K562 (cell line): ENCODE data around the gene PPP2R3C. TPM values are rescaled to one million over a fixed set of nuclear protein-coding genes. Genes with fewer than 3 reads are reported as not detected.

Source experiments
- BCOR ChIP-seq: fragments of 450-650 bp; IDR thresholded peaks from 2 replicates; pipeline ENCODE4 v1.6.1; 2016
- BDP1 ChIP-seq: IDR thresholded peaks from 3 replicates; pipeline ENCODE4 v1.6.1; 2011; ENCODE audit not compliant: insufficient read length, insufficient read depth
- CGGBP1 ChIP-seq: fragments of 250-450 bp; sonication (Bioruptor Pico); IDR thresholded peaks from 2 replicates; pipeline ENCODE4 v1.9.0; 2021; ENCODE audit warnings: mild to moderate bottlenecking
- ELF2 ChIP-seq: fragments of 250-450 bp; sonication (Bioruptor Pico); IDR thresholded peaks from 2 replicates; pipeline ENCODE4 v1.5.0; 2021; ENCODE audit warnings: mild to moderate bottlenecking
- FOXP4 ChIP-seq: sonication (generic); formaldehyde crosslinking; IDR thresholded peaks from 2 replicates; pipeline ENCODE4 v1.8.0; 2022; ENCODE audit warnings: mild to moderate bottlenecking, missing genetic modification reagents, borderline replicate concordance
- HNRNPL ChIP-seq: fragments of 200-400 bp; formaldehyde crosslinking; IDR thresholded peaks from 2 replicates; pipeline ENCODE4 v1.6.1; 2017; ENCODE audit warnings: low read depth, mild to moderate bottlenecking, low read length
- KLF1 ChIP-seq: fragments of 450-650 bp; IDR thresholded peaks from 2 replicates; pipeline ENCODE4 v1.6.1; 2016; ENCODE audit warnings: missing genetic modification characterization, missing compliant biosample characterization
- MYC ChIP-seq, 2 experiments: fragments of 250-450 bp in 1 of 2; sonication (Bioruptor Pico) in 1 of 2; IDR thresholded peaks; 2 replicates each; pipeline versions ENCODE4 v1.5.1 to v1.6.1; 2012 to 2021; ENCODE audit warnings: low read depth in 2 of 2, borderline replicate concordance in 1 of 2, improper control_type of control experiment in 1 of 2, low read length in 1 of 2, mild to moderate bottlenecking in 1 of 2, moderate library complexity in 1 of 2
- POLR2H ChIP-seq: IDR thresholded peaks from 2 replicates; pipeline ENCODE4 v1.6.1; 2016; ENCODE audit warnings: missing genetic modification characterization, low read depth, mild to moderate bottlenecking, control low read depth, missing compliant biosample characterization, moderate library complexity
- RBFOX2 ChIP-seq: fragments of 200-400 bp; formaldehyde crosslinking; IDR thresholded peaks from 2 replicates; pipeline ENCODE4 v1.6.1; 2017; ENCODE audit warnings: low read depth, mild to moderate bottlenecking, low read length, moderate library complexity
- SUPT5H ChIP-seq: fragments of 450-650 bp; IDR thresholded peaks from 2 replicates; pipeline ENCODE4 v1.6.1; 2016
- TOE1 ChIP-seq, 2 experiments: fragments of 450-650 bp in 1 of 2; sonication (generic) in 1 of 2; formaldehyde crosslinking in 1 of 2; IDR thresholded peaks; 2 replicates each; pipeline versions ENCODE4 v1.7.1 to v1.8.0; 2016 to 2022; ENCODE audit warnings: borderline replicate concordance in 2 of 2, mild to moderate bottlenecking in 2 of 2, antibody characterized with exemption in 1 of 2, inconsistent platforms in 1 of 2, low read depth in 1 of 2, missing genetic modification reagents in 1 of 2, moderate library complexity in 1 of 2
- XRCC5 ChIP-seq: fragments of 200-400 bp; formaldehyde crosslinking; IDR thresholded peaks from 2 replicates; pipeline ENCODE4 v1.6.1; 2017; ENCODE audit warnings: low read depth, mild to moderate bottlenecking, low read length
- ZC3H11A ChIP-seq: IDR thresholded peaks from 2 replicates; pipeline ENCODE4 v1.6.1; 2012; ENCODE audit warnings: low read depth, low read length, improper control_type of control experiment
- ZMIZ1 ChIP-seq, 2 experiments: fragments of 150-350 bp in 1 of 2; IDR thresholded peaks; 2 replicates each; pipeline ENCODE4 v1.6.1; 2012 to 2016; ENCODE audit warnings: low read depth in 2 of 2, low read length in 2 of 2, mild to moderate bottlenecking in 1 of 2, moderate library complexity in 1 of 2
- ZNF12 ChIP-seq: sonication (generic); formaldehyde crosslinking; IDR thresholded peaks from 2 replicates; pipeline ENCODE4 v1.4.0; 2020; ENCODE audit warnings: mild to moderate bottlenecking, missing genetic modification reagents
- ZNF780A ChIP-seq: fragments of 250-450 bp; sonication (Bioruptor Pico); IDR thresholded peaks from 2 replicates; pipeline ENCODE4 v1.5.0; 2021; ENCODE audit warnings: mild to moderate bottlenecking
- polyA plus RNA-seq, 8 experiments: library from polyadenylated mRNA; depleted of rRNA in 4 of 8; stranded (reverse) in 5 of 8; unstranded in 3 of 8; fragments of >200 nt; fragmentation: Nextera tagmentation in 2 of 8; fragmentation: Illumina TruSeq in 1 of 8; extraction: Ambion mirVana in 2 of 8; extraction: Trizol in 1 of 8; gene quantifications; 2 replicates each; pipeline versions ENCODE4 v1.2.1 to v1.2.3, GENCODE V29; 2011 to 2014; ENCODE audit warnings: inconsistent platforms in 1 of 8, missing spikeins in 1 of 8
- total RNA-seq, 7 experiments: library from RNA; depleted of rRNA in 6 of 7; stranded (reverse); fragments of >200 nt in 6 of 7; fragmentation: Illumina TruSeq in 2 of 7; extraction: Trizol in 2 of 7; gene quantifications; 2 replicates each; pipeline versions ENCODE4 v1.2.1 to v1.2.3, GENCODE V29; 2011 to 2021; ENCODE audit warnings: low replicate concordance in 1 of 7

Gene PPP2R3C
- total and polyA plus RNA-seq, 9 of the 15 experiments (the other 6 are each of a cell fraction or from before 2014, with no cell fraction given) = 14.7 to 43.3 (median 22.7) TPM

GRCh38 chr14:35121887-35122695 is at the start of gene PPP2R3C, which contains the start of gene PRORP (continued):
- TF ChIP-seq KLF1 = peak; percentile 52; the same call in 1 of the 2 replicates
- TF ChIP-seq HNRNPL = no peak
- TF ChIP-seq XRCC5 = 0 out of 2 replicates have a peak, but pooled peaks have one; percentile 36
- TF ChIP-seq RBFOX2 = peak; percentile 86
- TF ChIP-seq ELF2 (CRISPR knock-in tag) = peak; percentile 96
- peak; percentile 79; the same call in 1 of the 2 replicates for TF ChIP-seq POLR2H (tag)
- no peak for TF ChIP-seq ZNF780A (CRISPR knock-in tag)
- TF ChIP-seq FOXP4 (CRISPR knock-in tag) = peak; percentile 39
- no peak for TF ChIP-seq BCOR
- TF ChIP-seq TOE1 (IDR thresholded peaks at IDR 0.05; ENCODE audit: borderline replicate concordance) = peak; percentile 97
- peak; percentile 65; the same call in 1 of the 2 replicates for TF ChIP-seq TOE1 (CRISPR knock-in tag; IDR thresholded peaks at IDR 0.05; ENCODE audit: borderline replicate concordance, low read depth)
- TF ChIP-seq ZNF12 (CRISPR knock-in tag) = peak; percentile 40; the same call in 1 of the 2 replicates
- TF ChIP-seq SUPT5H = peak; percentile 44
- TF ChIP-seq CGGBP1 (CRISPR knock-in tag) = no peak
- peak; percentile 93 for TF ChIP-seq MYC (IDR thresholded peaks at IDR 0.05; ENCODE audit: low read depth, low read length)
- TF ChIP-seq MYC (CRISPR knock-in tag; IDR thresholded peaks at IDR 0.05; ENCODE audit: borderline replicate concordance, low read depth) = peak; percentile 94; the same call in 1 of the 2 replicates
- TF ChIP-seq ZMIZ1 (IDR thresholded peaks at IDR 0.05; ENCODE audit: low read depth in 2 of 2, low read length in 2 of 2) = no peak
- no peak for TF ChIP-seq BDP1
- TF ChIP-seq ZC3H11A = no peak
